ENCODE results near the gene FAM83B.
"Not testable (repeated sequence)": the region's sequence is repeated elsewhere in the genome, so short reads cannot be mapped to it uniquely, and the experiment has no call there.

The FAM83B gene

DNA sequence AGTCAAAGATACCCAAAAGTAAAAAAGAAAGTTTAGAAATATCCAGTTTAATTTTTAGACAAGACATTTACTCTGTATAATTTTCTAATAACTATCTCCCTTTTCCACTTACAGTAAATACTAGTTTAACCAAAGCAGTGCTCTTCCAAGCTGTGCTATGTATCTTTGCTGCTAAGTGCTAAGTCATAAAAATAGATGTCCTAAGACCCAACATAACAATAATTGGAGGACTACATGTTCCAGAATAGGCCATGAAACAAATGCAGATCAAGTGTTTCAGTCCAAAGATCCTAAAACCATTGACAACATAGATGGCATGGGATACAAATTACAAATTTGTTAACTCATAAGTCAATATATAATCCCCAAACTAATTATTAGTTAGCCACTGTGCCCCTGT is 111.1 kb downstream of the FAM83B start:
- TF ChIP-seq, protein P1, sequence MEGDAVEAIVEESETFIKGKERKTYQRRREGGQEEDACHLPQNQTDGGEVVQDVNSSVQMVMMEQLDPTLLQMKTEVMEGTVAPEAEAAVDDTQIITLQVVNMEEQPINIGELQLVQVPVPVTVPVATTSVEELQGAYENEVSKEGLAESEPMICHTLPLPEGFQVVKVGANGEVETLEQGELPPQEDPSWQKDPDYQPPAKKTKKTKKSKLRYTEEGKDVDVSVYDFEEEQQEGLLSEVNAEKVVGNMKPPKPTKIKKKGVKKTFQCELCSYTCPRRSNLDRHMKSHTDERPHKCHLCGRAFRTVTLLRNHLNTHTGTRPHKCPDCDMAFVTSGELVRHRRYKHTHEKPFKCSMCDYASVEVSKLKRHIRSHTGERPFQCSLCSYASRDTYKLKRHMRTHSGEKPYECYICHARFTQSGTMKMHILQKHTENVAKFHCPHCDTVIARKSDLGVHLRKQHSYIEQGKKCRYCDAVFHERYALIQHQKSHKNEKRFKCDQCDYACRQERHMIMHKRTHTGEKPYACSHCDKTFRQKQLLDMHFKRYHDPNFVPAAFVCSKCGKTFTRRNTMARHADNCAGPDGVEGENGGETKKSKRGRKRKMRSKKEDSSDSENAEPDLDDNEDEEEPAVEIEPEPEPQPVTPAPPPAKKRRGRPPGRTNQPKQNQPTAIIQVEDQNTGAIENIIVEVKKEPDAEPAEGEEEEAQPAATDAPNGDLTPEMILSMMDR (IDR thresholded peaks at IDR 0.05; ENCODE audit: insufficient read depth, low read length, poor library complexity, severe bottlenecking): no peak
- TF ChIP-seq EZH2phosphoT487 (conservative IDR thresholded peaks at IDR 0.05; ENCODE audit: low read length): no peak

DNA sequence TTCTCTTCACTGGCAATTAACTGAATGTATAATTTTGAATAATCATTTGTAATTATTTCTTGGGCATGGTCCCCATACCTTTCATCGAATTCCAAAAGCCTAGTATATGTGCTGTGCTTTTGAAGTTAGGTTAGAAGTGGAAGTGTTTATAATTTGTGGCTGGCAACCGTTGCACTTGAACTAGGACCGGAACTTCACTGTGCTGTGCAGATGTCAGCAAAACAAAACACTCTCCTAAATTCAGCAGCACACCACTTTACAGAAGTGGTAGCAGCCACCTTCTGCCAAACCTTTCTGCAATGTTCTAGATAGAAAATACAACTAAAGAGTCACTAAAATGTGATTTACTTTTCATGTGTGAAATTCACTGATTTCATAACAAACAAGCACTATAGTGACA is 111.9 kb downstream of the FAM83B start:
- no peak overlapping the region for H3K4me2 ChIP-seq (ENCODE audit: low read depth, low read length, poor library complexity, severe bottlenecking)
- no peak overlapping the region for H3K4me3 ChIP-seq (ENCODE audit: insufficient read depth, low read length, poor library complexity, severe bottlenecking)
- H3K79me2 ChIP-seq (ENCODE audit: insufficient read depth, low read length): no peaks in the 10 kb centered on the region
- no peak for TF ChIP-seq EZH2phosphoT487 (conservative IDR thresholded peaks at IDR 0.05; ENCODE audit: low read length)
- TF ChIP-seq, protein P1 (IDR thresholded peaks at IDR 0.05; ENCODE audit: insufficient read depth, low read length, poor library complexity, severe bottlenecking): no peak
- no peaks in the 10 kb centered on the region for H3F3A ChIP-seq (ENCODE audit: insufficient read depth)
- H3K9me3 ChIP-seq (ENCODE audit: insufficient read depth, low read length): no peaks in the 10 kb centered on the region
- no peaks in the 10 kb centered on the region for H3K9me2 ChIP-seq (replicated peaks; ENCODE audit: insufficient read depth, low read length)
- no peak overlapping the region for H3K27ac ChIP-seq (ENCODE audit: low read depth, low read length)
- no peak overlapping the region for H3K9ac ChIP-seq (ENCODE audit: low read length)
- no peaks in the 10 kb centered on the region for H3K36me3 ChIP-seq (ENCODE audit: low read length)
- H2AFZ ChIP-seq (ENCODE audit: low read depth, low read length, severe bottlenecking): no peak overlapping the region
- H3K27me3 ChIP-seq (ENCODE audit: low read length): no peaks in the 10 kb centered on the region
- H4K20me1 ChIP-seq (ENCODE audit: low read depth, low read length): no peaks in the 10 kb centered on the region

More for the DNA sequence above, 111.1 kb downstream of the FAM83B start:
- Histone ChIP-seq H3K27ac (ENCODE audit: low read depth, low read length) (no peak overlapping the region), H3K36me3 (ENCODE audit: low read length) (no peaks in the 10 kb centered on the region), H3K9me3 (ENCODE audit: insufficient read depth, low read length) (no peaks in the 10 kb centered on the region), H2AFZ (ENCODE audit: low read depth, low read length, severe bottlenecking) (no peak overlapping the region), H3F3A (ENCODE audit: insufficient read depth) (no peaks in the 10 kb centered on the region), H4K20me1 (ENCODE audit: low read depth, low read length) (no peaks in the 10 kb centered on the region), H3K4me2 (ENCODE audit: low read depth, low read length, poor library complexity, severe bottlenecking) (no peak overlapping the region), H3K9ac (ENCODE audit: low read length) (no peak overlapping the region), H3K79me2 (ENCODE audit: insufficient read depth, low read length) (no peaks in the 10 kb centered on the region), H3K27me3 (ENCODE audit: low read length) (no peaks in the 10 kb centered on the region), H3K4me3 (ENCODE audit: insufficient read depth, low read length, poor library complexity, severe bottlenecking) (no peak overlapping the region), H3K9me2 (replicated peaks; ENCODE audit: insufficient read depth, low read length) (no peaks in the 10 kb centered on the region)

- no peaks in the 10 kb centered on the region for H3F3A ChIP-seq (ENCODE audit: insufficient read depth)
- H3K27me3 ChIP-seq (ENCODE audit: low read length): no peaks in the 10 kb centered on the region
- H4K20me1 ChIP-seq (ENCODE audit: low read depth, low read length): no peaks in the 10 kb centered on the region
- no peak overlapping the region for H2AFZ ChIP-seq (ENCODE audit: low read depth, low read length, severe bottlenecking)
- no peak overlapping the region for H3K4me3 ChIP-seq (ENCODE audit: insufficient read depth, low read length, poor library complexity, severe bottlenecking)
- no peaks in the 10 kb centered on the region for H3K79me2 ChIP-seq (ENCODE audit: insufficient read depth, low read length)
- H3K27ac ChIP-seq (ENCODE audit: low read depth, low read length): no peak overlapping the region
- no peaks in the 10 kb centered on the region for H3K36me3 ChIP-seq (ENCODE audit: low read length)
- no peaks in the 10 kb centered on the region for H3K9me2 ChIP-seq (replicated peaks; ENCODE audit: insufficient read depth, low read length)
- TF ChIP-seq, protein P1 (IDR thresholded peaks at IDR 0.05; ENCODE audit: insufficient read depth, low read length, poor library complexity, severe bottlenecking): no peak
- no peak for TF ChIP-seq EZH2phosphoT487 (conservative IDR thresholded peaks at IDR 0.05; ENCODE audit: low read length)
- H3K9me3 ChIP-seq (ENCODE audit: insufficient read depth, low read length): no peaks in the 10 kb centered on the region
- H3K4me2 ChIP-seq (ENCODE audit: low read depth, low read length, poor library complexity, severe bottlenecking): no peak overlapping the region
- H3K9ac ChIP-seq (ENCODE audit: low read length): no peak overlapping the region
Measured at GRCh38 chr6:54959820-54960219, 113.2 kb downstream of the FAM83B start.

DNA sequence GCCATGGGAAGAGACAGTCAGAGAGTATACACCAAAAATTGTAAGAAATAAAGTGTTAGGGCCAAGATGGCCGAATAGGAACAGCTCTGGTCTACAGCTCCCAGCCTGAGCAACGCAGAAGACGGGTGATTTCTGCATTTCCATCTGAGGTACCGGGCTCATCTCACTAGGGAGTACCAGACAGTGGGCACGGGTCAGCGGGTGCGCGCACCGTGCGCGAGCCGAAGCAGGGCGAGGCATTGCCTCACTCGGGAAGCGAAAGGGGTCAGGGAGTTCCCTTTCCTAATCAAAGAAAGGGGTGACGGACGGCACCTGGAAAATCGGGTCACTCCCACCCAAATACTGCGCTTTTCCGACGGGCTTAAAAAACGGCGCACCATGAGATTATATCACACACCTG is 114.8 kb downstream of the FAM83B start:
- not testable (repeated sequence) for H3K36me3 ChIP-seq (ENCODE audit: low read length); H3K9ac ChIP-seq (ENCODE audit: low read length); H4K20me1 ChIP-seq (ENCODE audit: low read depth, low read length); H2AFZ ChIP-seq (ENCODE audit: low read depth, low read length, severe bottlenecking); H3K27me3 ChIP-seq (ENCODE audit: low read length); H3K9me2 ChIP-seq (replicated peaks; ENCODE audit: insufficient read depth, low read length); H3K4me3 ChIP-seq (ENCODE audit: insufficient read depth, low read length, poor library complexity, severe bottlenecking); H3F3A ChIP-seq (ENCODE audit: insufficient read depth); H3K4me2 ChIP-seq (ENCODE audit: low read depth, low read length, poor library complexity, severe bottlenecking); H3K9me3 ChIP-seq (ENCODE audit: insufficient read depth, low read length); H3K27ac ChIP-seq (ENCODE audit: low read depth, low read length); H3K79me2 ChIP-seq (ENCODE audit: insufficient read depth, low read length)

Data from SU-DHL-6 (cell line).